Measurements from ENCODE around the gene FBLN5.
"Not testable (repeated sequence)": the region's sequence is repeated elsewhere in the genome, so short reads cannot be mapped to it uniquely, and the experiment has no call there.

FBLN5 gene

GRCh38 chr14:91866061-91866460 lies 81.4 kb downstream of the FBLN5 start:
- DNase-seq (ENCODE audit: low read depth in 2 of 2): no peak

- no peak for DNase-seq (ENCODE audit: low read depth in 2 of 2)
Measured at GRCh38 chr14:91862417-91862816, 85.1 kb downstream of the FBLN5 start.

- no peak for DNase-seq (ENCODE audit: low read depth in 2 of 2)
Measured at GRCh38 chr14:91861091-91861490, 86.4 kb downstream of the FBLN5 start.

GRCh38 chr14:91860238-91860637 lies 87.3 kb downstream of the FBLN5 start:
- DNase-seq (ENCODE audit: low read depth in 2 of 2): no peak

- no peak for DNase-seq (ENCODE audit: low read depth in 2 of 2)
Measured at GRCh38 chr14:91858536-91859275, 88.8 kb downstream of the FBLN5 start.

- no peak for DNase-seq (ENCODE audit: low read depth in 2 of 2)
Measured at GRCh38 chr14:91857614-91858013, 89.9 kb downstream of the FBLN5 start.

- no peak for DNase-seq (ENCODE audit: low read depth in 2 of 2)
Measured at GRCh38 chr14:91854327-91854934, 93.1 kb downstream of the FBLN5 start.

- DNase-seq (ENCODE audit: low read depth in 2 of 2): no peak
Measured at GRCh38 chr14:91851563-91851962, 95.9 kb downstream of the FBLN5 start.

GRCh38 chr14:91848504-91849001 lies 98.9 kb downstream of the FBLN5 start:
- no peak for DNase-seq (ENCODE audit: low read depth in 2 of 2)

GRCh38 chr14:91847693-91848092 lies 99.8 kb downstream of the FBLN5 start:
- no peak for DNase-seq (ENCODE audit: low read depth in 2 of 2)

GRCh38 chr14:91845652-91846051 lies 101.8 kb downstream of the FBLN5 start:
- no peak for DNase-seq (ENCODE audit: low read depth in 2 of 2)

GRCh38 chr14:91845056-91845455 lies 102.4 kb downstream of the FBLN5 start:
- not testable (repeated sequence) for DNase-seq (ENCODE audit: low read depth in 2 of 2)

GRCh38 chr14:91844029-91844428 lies 103.5 kb downstream of the FBLN5 start:
- no peak for DNase-seq (ENCODE audit: low read depth in 2 of 2)

- no peak for DNase-seq (ENCODE audit: low read depth in 2 of 2)
Measured at GRCh38 chr14:91843437-91843836, 104.1 kb downstream of the FBLN5 start.

GRCh38 chr14:91841065-91841464 lies 106.4 kb downstream of the FBLN5 start:
- no peak for DNase-seq (ENCODE audit: low read depth in 2 of 2)

GRCh38 chr14:91839749-91840148 lies 107.7 kb downstream of the FBLN5 start:
- no peak for DNase-seq (ENCODE audit: low read depth in 2 of 2)

- DNase-seq (ENCODE audit: low read depth in 2 of 2): no peak
Measured at GRCh38 chr14:91837076-91837475, 110.4 kb downstream of the FBLN5 start.

GRCh38 chr14:91835920-91836843 lies 111.3 kb downstream of the FBLN5 start:
- peak; percentile 69 to 79 for DNase-seq (ENCODE audit: low read depth in 2 of 2)

- DNase-seq (ENCODE audit: low read depth in 2 of 2): no peak
Measured at GRCh38 chr14:91835197-91835919, 112.1 kb downstream of the FBLN5 start.

- DNase-seq (ENCODE audit: low read depth in 2 of 2): no peak
Measured at GRCh38 chr14:91834571-91834970, 112.9 kb downstream of the FBLN5 start.

GRCh38 chr14:91831337-91831736 lies 116.2 kb downstream of the FBLN5 start:
- no peak for DNase-seq (ENCODE audit: low read depth in 2 of 2)

GRCh38 chr14:91830777-91831176 lies 116.7 kb downstream of the FBLN5 start:
- no peak for DNase-seq (ENCODE audit: low read depth in 2 of 2)
